Bronchial smooth muscle cell (primary cell): Measurements from ENCODE around the gene KRT83. TPM values are rescaled to one million over a fixed set of nuclear protein-coding genes. Genes with fewer than 3 reads are reported as not detected.

ENCODE experiments used
- total RNA-seq: library from RNA; depleted of rRNA; stranded (reverse); fragments of >200 nt; gene quantifications from 2 replicates; pipeline ENCODE4 v1.2.1, GENCODE V29; 2014

The KRT83 gene
- total RNA-seq = not detected in 2 replicates

DNA sequence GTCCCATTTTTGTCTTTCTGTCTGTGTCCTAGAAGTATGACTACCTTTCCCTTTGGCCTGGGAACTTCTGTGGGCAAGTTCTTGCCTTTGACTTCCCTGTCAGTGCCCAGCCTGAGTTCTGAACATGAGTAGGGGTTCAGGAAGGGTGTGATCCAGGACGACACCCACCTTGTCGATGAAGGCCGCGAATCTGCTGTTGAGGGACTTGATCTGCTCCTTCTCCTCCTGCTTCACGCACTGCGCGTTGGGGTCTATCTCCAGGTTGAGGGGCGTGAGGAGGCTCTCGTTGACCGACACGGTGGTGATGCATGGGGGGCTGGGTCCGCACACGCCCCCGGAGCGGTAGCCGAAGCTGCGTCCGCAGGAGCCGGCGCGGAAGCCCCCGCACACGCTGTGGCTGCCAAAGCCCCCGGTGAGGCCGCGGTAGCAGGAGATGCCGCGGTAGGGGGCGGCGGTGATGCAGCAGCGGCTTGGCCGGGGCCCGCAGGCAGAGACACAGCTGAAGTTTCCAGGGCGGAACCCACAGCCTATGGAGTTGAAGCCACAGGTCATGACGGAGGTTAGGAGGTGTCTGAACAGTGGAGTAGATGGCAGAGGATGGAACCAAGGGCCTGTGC lies at the start of gene KRT83:
Gene KRT83, minus strand, starts transcription at position 615 of the 617 bp plus-strand sequence. Its CDS starts 63 bp downstream, at position 552.

DNA sequence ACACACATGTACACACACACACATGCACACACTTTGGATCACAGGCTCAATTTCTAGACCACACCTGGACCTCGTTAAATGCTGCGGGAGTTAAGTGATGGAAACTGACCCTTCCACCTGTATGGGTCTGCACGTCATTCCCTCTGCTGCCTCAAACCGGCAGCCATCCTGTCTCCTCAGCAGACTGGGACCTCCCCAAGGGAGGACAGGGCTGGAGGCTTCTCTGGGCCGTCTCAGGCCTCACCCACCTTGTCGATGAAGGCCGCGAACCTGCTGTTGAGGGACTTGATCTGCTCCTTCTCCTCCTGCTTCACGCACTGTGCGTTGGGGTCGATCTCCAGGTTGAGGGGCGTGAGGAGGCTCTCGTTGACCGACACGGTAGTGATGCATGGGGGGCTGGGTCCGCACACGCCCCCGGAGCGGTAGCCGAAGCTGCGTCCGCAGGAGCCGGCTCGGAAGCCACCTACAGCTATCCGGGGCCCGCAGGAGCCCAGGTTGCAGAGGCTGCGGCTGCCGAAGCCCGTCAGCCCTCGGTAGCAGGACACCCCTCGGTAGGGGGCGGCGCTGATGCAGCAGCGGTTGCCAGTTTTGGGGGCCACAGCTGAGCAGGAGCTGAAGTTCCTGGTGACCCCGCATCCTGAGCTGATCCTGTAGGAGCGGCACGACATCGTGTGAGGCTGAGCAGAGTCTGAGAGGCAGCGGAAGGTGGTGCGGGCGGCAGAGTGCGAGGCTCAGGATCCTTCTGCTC lies 45.7 kb upstream of the KRT83 start, which contains the start of gene KRT85:
Gene KRT85, minus strand, starts transcription at position 744 of the 748 bp plus-strand sequence. Its CDS starts 76 bp downstream, at position 668.

DNA sequence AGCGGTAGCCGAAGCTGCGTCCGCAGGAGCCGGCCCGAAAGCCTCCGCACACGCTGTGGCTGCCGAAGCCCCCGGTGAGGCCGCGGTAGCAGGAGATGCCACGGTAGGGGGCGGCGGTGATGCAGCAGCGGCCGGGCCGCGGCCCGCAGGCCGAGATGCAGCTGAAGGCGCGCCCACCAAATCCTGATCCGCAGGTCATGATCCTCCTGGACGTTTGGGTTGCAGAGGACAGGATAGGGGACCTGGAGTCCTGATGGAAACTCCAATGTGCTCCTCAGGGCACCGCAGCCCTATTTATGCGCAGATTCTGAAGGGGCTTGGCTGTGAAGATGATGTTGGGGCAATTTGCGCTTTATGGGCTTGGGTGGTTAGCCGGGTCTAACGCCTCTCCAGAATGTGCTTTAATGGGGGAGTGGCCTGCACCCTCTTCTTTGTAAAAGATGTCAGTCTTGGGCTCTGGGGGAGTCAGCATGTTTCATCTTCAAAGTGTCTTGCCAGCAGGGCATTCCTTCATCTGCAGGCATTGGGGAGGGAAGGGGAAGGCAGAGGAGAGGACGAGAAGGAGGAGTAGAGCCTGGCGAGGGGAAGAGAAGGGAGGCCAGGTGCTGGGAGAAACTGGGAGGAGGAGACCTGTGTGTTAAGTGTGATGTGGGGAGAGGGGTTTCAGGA lies 29.8 kb downstream of the KRT83 start, which contains the start of gene KRT81:
Gene KRT81, minus strand, starts transcription at position 268 of the 669 bp plus-strand sequence. Its CDS starts 69 bp downstream, at position 199.

DNA sequence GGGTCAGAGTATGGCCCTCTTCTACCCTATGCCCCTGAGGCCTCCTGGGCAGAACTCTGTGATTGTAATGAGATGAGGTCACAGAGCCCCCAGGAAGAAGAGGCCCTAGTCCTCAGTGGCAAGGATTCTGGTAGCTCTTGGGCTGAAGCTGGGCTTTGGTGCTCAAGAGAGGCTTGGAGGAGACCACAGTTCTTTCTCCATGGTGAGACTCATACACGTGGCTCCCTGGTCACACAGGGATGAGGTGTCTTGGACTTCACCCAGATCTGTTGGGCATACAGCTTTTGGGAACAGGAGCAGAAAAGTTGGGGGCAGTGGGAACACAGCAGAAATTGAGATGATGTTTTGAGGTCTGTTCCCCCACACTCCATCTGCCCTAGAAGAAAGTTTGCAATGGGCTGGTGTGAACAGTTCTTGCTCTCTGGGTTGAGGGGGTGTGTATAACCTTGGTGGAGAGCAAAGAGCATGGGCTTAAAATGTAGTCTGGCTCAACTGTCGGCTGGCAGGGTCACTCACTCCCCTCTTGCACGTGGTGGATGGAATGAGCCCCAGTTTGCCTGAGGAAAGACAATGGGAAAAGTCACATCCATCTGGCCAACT lies 46.6 kb downstream of the KRT83 start, which contains the start of gene KRT86:
Gene KRT86, plus strand, starts transcription at position 125 of the 600 bp plus-strand sequence. CDS start 27,272 bp downstream, outside the sequence.

Other genes starting within 250 kb of the KRT83 start
- 2.0 and 7.5 TPM in 2 replicates for gene SMIM41, start 241.7 kb downstream of the KRT83 start, total RNA-seq
- gene KRT80, start 129.4 kb downstream of the KRT83 start, total RNA-seq = under 0.01 TPM in 2 replicates
- gene KRT7, start 88.2 kb downstream of the KRT83 start, total RNA-seq = 2.7 and 4.7 TPM in 2 replicates
- not detected in 2 replicates for gene KRT86, start 46.8 kb downstream of the KRT83 start, total RNA-seq
- gene KRT81, start 29.9 kb downstream of the KRT83 start, total RNA-seq = under 0.01 TPM in 1 of 2 replicates, not detected in the other
- gene KRT85, start 46.1 kb upstream of the KRT83 start, total RNA-seq = not detected in 2 replicates
- gene KRT84, start 64.3 kb upstream of the KRT83 start, total RNA-seq = not detected in 2 replicates
- not detected in 2 replicates for gene KRT82, start 84.9 kb upstream of the KRT83 start, total RNA-seq
- not detected in 2 replicates for gene KRT75, start 113.0 kb upstream of the KRT83 start, total RNA-seq
- gene KRT6B, start 130.7 kb upstream of the KRT83 start, total RNA-seq = 0.47 and 2.0 TPM in 2 replicates
- gene KRT6C, start 152.4 kb upstream of the KRT83 start, total RNA-seq = under 0.01 TPM in 1 of 2 replicates, not detected in the other
- 2.5 and 18.4 TPM in 2 replicates for gene KRT6A, start 171.9 kb upstream of the KRT83 start, total RNA-seq
- 2.7 and 14.9 TPM in 2 replicates for gene KRT5, start 199.0 kb upstream of the KRT83 start, total RNA-seq
- not detected in 2 replicates for gene KRT71, start 231.7 kb upstream of the KRT83 start, total RNA-seq